H1 (cell line): ENCODE data around the gene ATP6V1F. TPM values are rescaled to one million over a fixed set of nuclear protein-coding genes. Genes with fewer than 3 reads are reported as not detected.

Source experiments
- ASH2L ChIP-seq: fragments of 200-600, 300-600 bp; sonication (generic); IDR thresholded peaks from one replicate; pipeline ENCODE4 v1.7.1; 2017; ENCODE audit warnings: low read length
- BRCA1 ChIP-seq: IDR thresholded peaks from 2 replicates; pipeline ENCODE4 v1.6.1; 2012; ENCODE audit warnings: low read depth, low read length, improper control_type of control experiment
- CBX5 ChIP-seq: fragments of 300-800, 300-1000 bp; sonication (generic); IDR thresholded peaks from 2 replicates; pipeline ENCODE4 v1.7.1; 2016; ENCODE audit warnings: antibody characterized with exemption, low read length, low read depth
- CHD1 ChIP-seq: IDR thresholded peaks from 2 replicates; pipeline ENCODE4 v1.6.1; 2012; ENCODE audit warnings: low read depth, low read length, improper control_type of control experiment
- CTBP2 ChIP-seq: IDR thresholded peaks from 2 replicates; pipeline ENCODE4 v1.7.0; 2011; ENCODE audit warnings: borderline replicate concordance, mild to moderate bottlenecking, moderate library complexity, mixed read lengths, low read length; ENCODE audit not compliant: insufficient read depth, insufficient read length
- CTCF ChIP-seq, 3 experiments: IDR thresholded peaks; 1 replicate in 2 of 3; 2 replicates in 1 of 3; pipeline versions ENCODE4 v1.5.1 to v1.6.1; 2011; ENCODE audit warnings: low read length in 3 of 3, mild to moderate bottlenecking in 3 of 3, inconsistent platforms in 2 of 3, low read depth in 1 of 3, moderate library complexity in 1 of 3; ENCODE audit not compliant: insufficient read depth in 1 of 3; ENCODE audit errors: control extremely low read depth in 1 of 3
- EGR1 ChIP-seq: IDR thresholded peaks from 2 replicates; pipeline ENCODE4 v1.6.1; 2011; ENCODE audit warnings: low read depth, low read length, borderline replicate concordance
- EP300 ChIP-seq, 2 experiments: IDR thresholded peaks; 1 replicate in 1 of 2; 2 replicates in 1 of 2; pipeline ENCODE4 v1.6.1; 2011 to 2012; ENCODE audit warnings: low read depth in 2 of 2, low read length in 2 of 2, mild to moderate bottlenecking in 2 of 2, borderline replicate concordance in 1 of 2, inconsistent platforms in 1 of 2, moderate library complexity in 1 of 2
- FOSL1 ChIP-seq: IDR thresholded peaks from 2 replicates; pipeline ENCODE4 v1.6.1; 2011; ENCODE audit warnings: mild to moderate bottlenecking, low read depth, low read length, moderate library complexity; ENCODE audit not compliant: insufficient read depth
- HDAC6 ChIP-seq: IDR thresholded peaks from one replicate; pipeline ENCODE4 v1.7.1; 2012; ENCODE audit warnings: low read depth, mild to moderate bottlenecking, inconsistent platforms, low read length, moderate library complexity
- JUND ChIP-seq: IDR thresholded peaks from 2 replicates; pipeline ENCODE4 v1.6.1; 2011; ENCODE audit warnings: mild to moderate bottlenecking, improper control_type of control experiment, low read length
- KDM4A ChIP-seq: IDR thresholded peaks from one replicate; pipeline ENCODE4 v1.7.1; 2012; ENCODE audit warnings: low read depth, mild to moderate bottlenecking, moderate library complexity, low read length, inconsistent platforms; ENCODE audit not compliant: severe bottlenecking
- PHF8 ChIP-seq: fragments of 200-600 bp; sonication (generic); conservative IDR thresholded peaks from 2 replicates; pipeline ENCODE4 v1.7.1; 2012; ENCODE audit warnings: low read depth, mild to moderate bottlenecking, inconsistent platforms, low read length, moderate library complexity
- POLR2AphosphoS5 ChIP-seq: IDR thresholded peaks from 2 replicates; pipeline ENCODE4 v1.6.1; 2011; ENCODE audit warnings: low read depth, low read length
- POU5F1 ChIP-seq: IDR thresholded peaks from 2 replicates; pipeline ENCODE4 v1.6.1; 2011; ENCODE audit warnings: low read depth, mild to moderate bottlenecking, low read length, moderate library complexity
- RAD21 ChIP-seq, 2 experiments: IDR thresholded peaks in 1 of 2; conservative IDR thresholded peaks in 1 of 2; 2 replicates each; pipeline ENCODE4 v1.6.1; 2011; ENCODE audit warnings: low read depth in 2 of 2, low read length in 2 of 2, improper control_type of control experiment in 1 of 2, inconsistent platforms in 1 of 2, mild to moderate bottlenecking in 1 of 2, moderate library complexity in 1 of 2
- SP1 ChIP-seq: IDR thresholded peaks from 2 replicates; pipeline ENCODE4 v1.6.1; 2011; ENCODE audit warnings: low read depth, low read length
- SP4 ChIP-seq: IDR thresholded peaks from 2 replicates; pipeline ENCODE4 v1.6.1; 2012; ENCODE audit warnings: low read length, inconsistent platforms
- SUZ12 ChIP-seq: fragments of 200-600 bp; sonication (generic); IDR thresholded peaks from 2 replicates; pipeline ENCODE4 v1.6.1; 2012; ENCODE audit warnings: mild to moderate bottlenecking, inconsistent platforms, low read length, moderate library complexity, mixed read lengths
- TBP ChIP-seq: IDR thresholded peaks from 2 replicates; pipeline ENCODE4 v1.6.1; 2011; ENCODE audit warnings: low read depth, low read length, improper control_type of control experiment
- YY1 ChIP-seq: IDR thresholded peaks from 2 replicates; pipeline ENCODE4 v1.6.1; 2011; ENCODE audit warnings: low read depth, mild to moderate bottlenecking, low read length
- polyA plus RNA-seq, 7 experiments: library from polyadenylated mRNA; depleted of rRNA in 3 of 7; stranded (reverse) in 5 of 7; unstranded in 2 of 7; fragments of >200 nt in 5 of 7; fragments of 200-250 nt in 2 of 7; gene quantifications; 1 replicate in 5 of 7; 2 replicates in 1 of 7; 4 replicates in 1 of 7; pipeline versions ENCODE4 v1.2.1 to v1.2.3, GENCODE V29; 2011 to 2013; ENCODE audit warnings: missing spikeins in 2 of 7, mixed read lengths in 2 of 7
- total RNA-seq: library from RNA; stranded (reverse); fragmentation: NEBNext Ultra II Directional; extraction: Animal tissue kit (Norgen Biotek cat#: 25700); gene quantifications from 2 replicates; pipeline ENCODE4 v1.2.1, GENCODE V29; 2021

Gene ATP6V1F
- total and polyA plus RNA-seq, 2 of the 8 experiments (the other 6 are each of a cell fraction or from before 2014, with no cell fraction given): 104 to 318 TPM

GRCh38 chr7:128830231-128831177 lies 32.2 kb upstream of the ATP6V1F start, which contains the start of gene FLNC (continued):
- no peak for TF ChIP-seq POU5F1
- no peak for TF ChIP-seq POLR2AphosphoS5
- no peak for TF ChIP-seq FOSL1
- no peak for TF ChIP-seq SP1
- no peak for TF ChIP-seq CBX5
- 0 out of 2 replicates have a peak, but pooled peaks have one; percentile 7 for TF ChIP-seq PHF8
- no peak for TF ChIP-seq TBP
- TF ChIP-seq EGR1: no peak
- TF ChIP-seq YY1: no peak
- peak; percentile 44 for TF ChIP-seq KDM4A
- TF ChIP-seq CHD1: no peak
- no peak for TF ChIP-seq HDAC6
- TF ChIP-seq ASH2L: peak; percentile 15
- no peak for TF ChIP-seq JUND
- TF ChIP-seq CTCF (IDR thresholded peaks at IDR 0.05; ENCODE audit: control extremely low read depth in 1 of 3, insufficient read depth in 1 of 3, low read depth in 1 of 3, low read length in 3 of 3): no peak
- TF ChIP-seq RAD21 (IDR thresholded peaks at IDR 0.05 in 1 of 2, conservative IDR thresholded peaks at IDR 0.05 in 1 of 2; ENCODE audit: low read depth in 2 of 2, low read length in 2 of 2): no peak
- peak; percentile 94 for TF ChIP-seq SUZ12
- TF ChIP-seq BRCA1: no peak
- TF ChIP-seq EP300 (IDR thresholded peaks at IDR 0.05; ENCODE audit: borderline replicate concordance in 1 of 2, low read depth in 2 of 2, low read length in 2 of 2): no peak
- TF ChIP-seq SP4: no peak
- no peak for TF ChIP-seq CTBP2
